Endothelial cell of umbilical vein (primary cell): ENCODE results near the gene INPP5A. TPM values are rescaled to one million over a fixed set of nuclear protein-coding genes. Genes with fewer than 3 reads are reported as not detected.

Source experiments
- BruUV-seq: library from RNA; stranded (reverse); fragments of 400-500 nt; replicated peaks from 2 replicates; lab custom pipeline; 2021; lab: Mats Ljungman, UMichigan
- CTCF ChIA-PET: fragments of 300-600, 350-600 bp; sonication (Branson Sonifier 250); formaldehyde crosslinking; loops from one replicate; lab custom pipeline; 2021; ENCODE audit warnings: antibody characterized with exemption, inconsistent platforms; lab: Charles Lee
- POLR2A ChIA-PET: fragments of 300-600, 350-600 bp; sonication (Branson Sonifier 250); formaldehyde crosslinking; loops from one replicate; lab custom pipeline; 2021; ENCODE audit warnings: antibody characterized with exemption, inconsistent platforms; lab: Charles Lee
- DNase-seq: peaks from one replicate; pipeline ENCODE4 v3.0.0-alpha.2; 2011; ENCODE audit warnings: low read depth, low spot score
- FAIRE-seq: peaks from 2 replicates; lab custom pipeline; 2011; peaks lifted over from hg19 to GRCh38; lab: Jason Lieb, UNC
- H2AFZ ChIP-seq: 2 replicates; pipeline ENCODE4 v1.6.0; 2012; ENCODE audit warnings: low read depth, low read length, control low read depth, inconsistent platforms
- H3K27ac ChIP-seq: 2 replicates; pipeline ENCODE4 v1.5.1; 2011; ENCODE audit warnings: low read depth, mild to moderate bottlenecking, control low read depth, low read length, moderate library complexity; ENCODE audit not compliant: insufficient read depth
- H3K27me3 ChIP-seq, 2 experiments: 2 replicates each; pipeline versions ENCODE4 v1.6.0 to v1.6.1; 2011; ENCODE audit warnings: low read length in 2 of 2, mixed read lengths in 1 of 2; ENCODE audit not compliant: control insufficient read depth in 2 of 2, insufficient read depth in 2 of 2
- H3K36me3 ChIP-seq, 2 experiments: 2 replicates in 1 of 2; 3 replicates in 1 of 2; pipeline ENCODE4 v1.5.1; 2011; ENCODE audit warnings: low read length in 2 of 2, mild to moderate bottlenecking in 1 of 2, moderate library complexity in 1 of 2; ENCODE audit not compliant: control insufficient read depth in 2 of 2, insufficient read depth in 2 of 2; ENCODE audit errors: extremely low read depth in 1 of 2
- H3K4me1 ChIP-seq: 3 replicates; pipeline ENCODE4 v1.5.1; 2011; ENCODE audit warnings: mild to moderate bottlenecking, low read length; ENCODE audit not compliant: control insufficient read depth, insufficient read depth; ENCODE audit errors: extremely low read depth
- H3K4me2 ChIP-seq: 2 replicates; pipeline ENCODE4 v1.6.1; 2011; ENCODE audit warnings: low read length, control low read depth, mixed read lengths; ENCODE audit not compliant: insufficient read depth
- H3K4me3 ChIP-seq, 3 experiments: fragments of 200-600 bp in 1 of 3; sonication (generic), shearing (Covaris generic) in 1 of 3; replicated peaks in 1 of 3; 2 replicates each; pipeline ENCODE4 v1.5.1; 2011 to 2016; ENCODE audit warnings: control low read depth in 3 of 3, low read length in 3 of 3, mild to moderate bottlenecking in 2 of 3, inconsistent platforms in 1 of 3, low read depth in 1 of 3, moderate library complexity in 1 of 3; ENCODE audit not compliant: insufficient read depth in 1 of 3
- H3K79me2 ChIP-seq: 2 replicates; pipeline ENCODE4 v1.6.0; 2012; ENCODE audit warnings: low read length, inconsistent platforms; ENCODE audit not compliant: control insufficient read depth, insufficient read depth
- H3K9ac ChIP-seq: replicated peaks from 2 replicates; pipeline ENCODE3; 2011; ENCODE audit warnings: low read length, control low read depth; ENCODE audit not compliant: insufficient read depth; ENCODE audit errors: extremely low read depth
- H3K9me1 ChIP-seq: replicated peaks from 3 replicates; pipeline ENCODE4 v1.6.0; 2011; ENCODE audit warnings: mild to moderate bottlenecking, low read length; ENCODE audit not compliant: control insufficient read depth, insufficient read depth; ENCODE audit errors: extremely low read depth
- H3K9me3 ChIP-seq: replicated peaks from 2 replicates; pipeline ENCODE4 v1.5.1; 2012; ENCODE audit warnings: low read length, inconsistent platforms; ENCODE audit not compliant: control insufficient read depth, insufficient read depth
- H4K20me1 ChIP-seq: replicated peaks from 2 replicates; pipeline ENCODE3; 2011; ENCODE audit warnings: mild to moderate bottlenecking, low read length; ENCODE audit not compliant: control insufficient read depth, insufficient read depth; ENCODE audit errors: extremely low read depth
- FOS ChIP-seq: IDR thresholded peaks from 2 replicates; pipeline ENCODE4 v1.6.1; 2011; ENCODE audit warnings: mild to moderate bottlenecking, low read length, moderate library complexity, borderline replicate concordance; ENCODE audit not compliant: insufficient read depth
- GATA2 ChIP-seq: IDR thresholded peaks from 2 replicates; pipeline ENCODE4 v1.7.0; 2011; ENCODE audit warnings: low read depth, mild to moderate bottlenecking, moderate library complexity, mixed read lengths, low read length; ENCODE audit not compliant: insufficient read length, insufficient read depth
- POLR2AphosphoS5 ChIP-seq: IDR thresholded peaks from 2 replicates; pipeline ENCODE4 v1.6.1; 2012; ENCODE audit warnings: low read depth, mild to moderate bottlenecking, control low read depth, low read length, moderate library complexity; ENCODE audit not compliant: insufficient read depth
- dilution Hi-C: fragments of 300-500 bp; cut with MboI; formaldehyde crosslinking; loops from one replicate; pipeline ENCODE4 v1.15.0; 2019; ENCODE audit warnings: low sequenced_read_pairs; ENCODE audit not compliant: extremely low pct_ligation_motif_present
- intact Hi-C: fragments of 100-400 bp; cut with micrococcal nuclease; formaldehyde crosslinking; loops from one replicate; pipeline ENCODE4 v1.10.0; 2022
- polyA plus RNA-seq, 4 experiments: library from polyadenylated mRNA; depleted of rRNA in 3 of 4; stranded (reverse) in 3 of 4; unstranded in 1 of 4; fragments of >200 nt; gene quantifications; 2 replicates each; pipeline versions ENCODE4 v1.2.1 to v1.2.3, GENCODE V29; 2011 to 2012; ENCODE audit warnings: missing spikeins in 1 of 4
- total RNA-seq: library from RNA; stranded (reverse); gene quantifications from 2 replicates; pipeline ENCODE4 v1.2.3, GENCODE V29; 2021
- TF ChIP-seq, protein P1 (sequence below), 2 donors: IDR thresholded peaks; 1 replicate in 1 of 2; 2 replicates in 1 of 2; pipeline ENCODE4 v1.5.1; 2011; ENCODE audit warnings: low read length in 2 of 2, mild to moderate bottlenecking in 2 of 2, moderate library complexity in 2 of 2, control low read depth in 1 of 2, inconsistent platforms in 1 of 2, low read depth in 1 of 2; ENCODE audit not compliant: insufficient read depth in 1 of 2; ENCODE audit errors: extremely low read depth in 1 of 2

The INPP5A gene
- total and polyA plus RNA-seq, 2 donors (not counting 3 experiments of a cell fraction or from before 2014, with no cell fraction given): 22.9 to 33.2 TPM

DNA sequence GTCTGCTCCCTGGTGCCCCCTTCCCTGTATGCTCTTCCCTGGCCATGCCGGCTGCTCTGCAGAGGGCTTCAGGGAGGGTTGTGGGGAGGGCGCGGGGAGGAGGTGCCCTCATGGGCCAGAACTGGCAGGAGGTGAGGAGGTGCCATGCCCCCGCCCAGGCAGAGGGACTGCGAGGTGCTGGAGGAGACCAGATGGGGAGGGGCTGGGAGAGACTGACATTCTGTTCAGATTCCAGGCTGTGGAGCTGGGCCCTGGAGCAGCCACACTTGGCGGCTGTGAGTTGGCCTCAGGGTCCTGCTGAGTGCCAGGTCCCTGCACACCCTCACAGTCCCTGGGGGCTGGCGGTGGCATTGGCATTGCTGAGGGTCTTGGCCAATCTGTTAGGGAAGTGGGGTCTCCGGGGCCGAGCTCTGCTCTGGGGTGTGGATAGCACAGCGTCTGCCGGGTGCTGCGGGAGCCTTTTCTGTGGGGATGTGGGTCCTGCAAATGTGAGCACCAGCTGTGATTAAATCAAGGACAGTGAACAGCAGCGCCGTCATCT is 25.4 kb downstream of the INPP5A start:
- DNase-seq: no peak
- H3K4me2 ChIP-seq: no peak overlapping the region
- ChIA-PET CTCF (no interaction called here), POLR2A (no interaction called here)
- H4K20me1 ChIP-seq: peaks cover 4% of the 10 kb centered on the region
- no peaks in the 10 kb centered on the region for H3K27me3 ChIP-seq
- no peak overlapping the region for H2AFZ ChIP-seq
- dilution Hi-C loops (no loop called here), intact Hi-C loops (no loop called here)
- no peak overlapping the region for H3K27ac ChIP-seq
- no peaks in the 10 kb centered on the region for H3K36me3 ChIP-seq
- TF ChIP-seq, protein P1, sequence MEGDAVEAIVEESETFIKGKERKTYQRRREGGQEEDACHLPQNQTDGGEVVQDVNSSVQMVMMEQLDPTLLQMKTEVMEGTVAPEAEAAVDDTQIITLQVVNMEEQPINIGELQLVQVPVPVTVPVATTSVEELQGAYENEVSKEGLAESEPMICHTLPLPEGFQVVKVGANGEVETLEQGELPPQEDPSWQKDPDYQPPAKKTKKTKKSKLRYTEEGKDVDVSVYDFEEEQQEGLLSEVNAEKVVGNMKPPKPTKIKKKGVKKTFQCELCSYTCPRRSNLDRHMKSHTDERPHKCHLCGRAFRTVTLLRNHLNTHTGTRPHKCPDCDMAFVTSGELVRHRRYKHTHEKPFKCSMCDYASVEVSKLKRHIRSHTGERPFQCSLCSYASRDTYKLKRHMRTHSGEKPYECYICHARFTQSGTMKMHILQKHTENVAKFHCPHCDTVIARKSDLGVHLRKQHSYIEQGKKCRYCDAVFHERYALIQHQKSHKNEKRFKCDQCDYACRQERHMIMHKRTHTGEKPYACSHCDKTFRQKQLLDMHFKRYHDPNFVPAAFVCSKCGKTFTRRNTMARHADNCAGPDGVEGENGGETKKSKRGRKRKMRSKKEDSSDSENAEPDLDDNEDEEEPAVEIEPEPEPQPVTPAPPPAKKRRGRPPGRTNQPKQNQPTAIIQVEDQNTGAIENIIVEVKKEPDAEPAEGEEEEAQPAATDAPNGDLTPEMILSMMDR (IDR thresholded peaks at IDR 0.05; ENCODE audit: extremely low read depth in 1 of 2, insufficient read depth in 1 of 2, low read depth in 1 of 2, low read length in 2 of 2): no peak
- no peak for TF ChIP-seq GATA2
- no peak for TF ChIP-seq POLR2AphosphoS5
- TF ChIP-seq FOS: no peak
- no peak for FAIRE-seq
- H3K4me3 ChIP-seq: no peak overlapping the region
- H3K9me3 ChIP-seq: no peaks in the 10 kb centered on the region
- H3K79me2 ChIP-seq: peaks cover 1% of the 10 kb centered on the region
- no peaks in the 10 kb centered on the region for H3K4me1 ChIP-seq
- no peak overlapping the region for H3K9ac ChIP-seq
- H3K9me1 ChIP-seq: no peaks in the 10 kb centered on the region
- no TSS peak for BruUV-seq
